Neural progenitor cell (in vitro differentiated cells): ENCODE measurements around the gene COPA.

Experiments used
- CTCF ChIP-seq: fragments of 200-600 bp; sonication (generic); IDR thresholded peaks from 2 replicates; pipeline ENCODE4 v1.5.1; 2017; ENCODE audit warnings: antibody characterized with exemption, mild to moderate bottlenecking
- EZH2 ChIP-seq: fragments of 200-600 bp; sonication (generic); IDR thresholded peaks from 2 replicates; pipeline ENCODE4 v1.6.1; 2017; ENCODE audit warnings: antibody characterized with exemption, mild to moderate bottlenecking, moderate library complexity
- EZH2phosphoT487 ChIP-seq: fragments of 200-600 bp; sonication (generic); IDR thresholded peaks from 2 replicates; pipeline ENCODE4 v1.6.1; 2017; ENCODE audit warnings: antibody characterized with exemption

GRCh38 chr1:160245434-160245833, 97.6 kb downstream of the COPA start:
- TF ChIP-seq CTCF (no peak), EZH2 (no peak), EZH2phosphoT487 (no peak)
